GM12865 (cell line): ENCODE measurements around the gene TENM3.

Source experiments
- DNase-seq: peaks from one replicate; pipeline ENCODE4 v3.0.0; 2010; ENCODE audit warnings: low read depth
- H3K4me3 ChIP-seq: 2 replicates; pipeline ENCODE4 v1.5.1; 2011; ENCODE audit warnings: mild to moderate bottlenecking, low read depth, low read length, control low read depth
- TF ChIP-seq, protein P1 (sequence below): IDR thresholded peaks from 2 replicates; pipeline ENCODE4 v1.5.1; 2011; ENCODE audit warnings: low read length, control low read depth, low read depth, inconsistent platforms; ENCODE audit not compliant: insufficient read depth; ENCODE audit errors: missing control alignments

The TENM3 gene

GRCh38 chr4:182536221-182536811, 293.1 kb downstream of the TENM3 start:
- TF ChIP-seq, protein P1, sequence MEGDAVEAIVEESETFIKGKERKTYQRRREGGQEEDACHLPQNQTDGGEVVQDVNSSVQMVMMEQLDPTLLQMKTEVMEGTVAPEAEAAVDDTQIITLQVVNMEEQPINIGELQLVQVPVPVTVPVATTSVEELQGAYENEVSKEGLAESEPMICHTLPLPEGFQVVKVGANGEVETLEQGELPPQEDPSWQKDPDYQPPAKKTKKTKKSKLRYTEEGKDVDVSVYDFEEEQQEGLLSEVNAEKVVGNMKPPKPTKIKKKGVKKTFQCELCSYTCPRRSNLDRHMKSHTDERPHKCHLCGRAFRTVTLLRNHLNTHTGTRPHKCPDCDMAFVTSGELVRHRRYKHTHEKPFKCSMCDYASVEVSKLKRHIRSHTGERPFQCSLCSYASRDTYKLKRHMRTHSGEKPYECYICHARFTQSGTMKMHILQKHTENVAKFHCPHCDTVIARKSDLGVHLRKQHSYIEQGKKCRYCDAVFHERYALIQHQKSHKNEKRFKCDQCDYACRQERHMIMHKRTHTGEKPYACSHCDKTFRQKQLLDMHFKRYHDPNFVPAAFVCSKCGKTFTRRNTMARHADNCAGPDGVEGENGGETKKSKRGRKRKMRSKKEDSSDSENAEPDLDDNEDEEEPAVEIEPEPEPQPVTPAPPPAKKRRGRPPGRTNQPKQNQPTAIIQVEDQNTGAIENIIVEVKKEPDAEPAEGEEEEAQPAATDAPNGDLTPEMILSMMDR: no peak
- no peak for DNase-seq
- H3K4me3 ChIP-seq: no peak overlapping the region

GRCh38 chr4:182537031-182537795, 294.0 kb downstream of the TENM3 start:
- TF ChIP-seq, protein P1: no peak
- DNase-seq: no peak
- no peak overlapping the region for H3K4me3 ChIP-seq

GRCh38 chr4:182538031-182538430, 294.8 kb downstream of the TENM3 start:
- H3K4me3 ChIP-seq: no peak overlapping the region
- no peak for DNase-seq
- TF ChIP-seq, protein P1: no peak

DNA sequence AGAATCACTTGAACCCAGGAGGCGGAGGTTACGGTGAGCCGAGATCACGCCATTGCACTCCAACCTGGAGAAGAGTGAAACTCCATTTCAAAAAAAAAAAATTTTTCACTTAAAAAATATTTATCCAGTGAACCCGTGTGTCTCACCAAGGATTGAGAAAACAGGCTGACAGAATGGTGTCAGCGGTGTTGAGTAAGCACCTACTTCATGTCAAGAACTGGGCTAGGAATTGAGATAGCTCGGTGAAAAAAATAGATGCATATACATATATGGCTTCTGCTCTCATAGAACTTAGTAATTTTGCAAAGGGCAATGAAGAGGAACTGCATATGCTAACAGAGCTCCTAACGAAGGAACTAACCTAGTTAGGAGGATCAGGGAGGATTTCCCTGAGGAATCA, 297.3 kb downstream of the TENM3 start:
- no peak for DNase-seq
- no peak overlapping the region for H3K4me3 ChIP-seq
- TF ChIP-seq, protein P1: no peak

DNA sequence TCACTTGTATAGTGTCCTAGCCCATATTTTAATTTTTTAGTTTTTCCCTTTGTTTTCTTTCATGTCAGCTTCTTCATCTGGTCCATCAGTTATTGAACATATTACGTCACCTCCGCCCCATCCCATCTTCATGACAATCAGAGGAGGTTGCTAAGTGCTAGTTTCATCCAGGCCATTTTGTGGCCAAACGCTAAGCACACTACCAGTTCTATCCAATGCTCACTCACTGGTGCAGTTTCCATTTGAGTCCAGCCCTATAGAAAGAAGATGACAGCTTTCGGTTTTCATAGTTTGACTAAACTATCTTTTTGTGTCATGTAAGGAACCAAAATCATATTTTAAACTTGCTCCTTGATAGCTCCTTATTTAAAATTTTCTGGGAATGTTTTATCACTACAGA, 304.2 kb downstream of the TENM3 start:
- no peak overlapping the region for H3K4me3 ChIP-seq
- TF ChIP-seq, protein P1: no peak
- peak; percentile 85 for DNase-seq

GRCh38 chr4:182548156-182548555, 305.0 kb downstream of the TENM3 start:
- no peak for DNase-seq
- no peak overlapping the region for H3K4me3 ChIP-seq
- TF ChIP-seq, protein P1: no peak
